Kidney (tissue), 14 donors: Measurements from ENCODE around the gene COG2. TPM values are rescaled to one million over a fixed set of nuclear protein-coding genes. Genes with fewer than 3 reads are reported as not detected.

Experiments used
- DNase-seq, 5 donors: peaks; one replicate each; pipeline ENCODE4 v3.0.0-alpha.2; 2013 to 2020
- FAIRE-seq: peaks from 2 replicates; lab custom pipeline; 2012; peaks lifted over from hg19 to GRCh38; lab: Jason Lieb, UNC
- H3K27ac ChIP-seq, 2 donors: one replicate each; pipeline ENCODE4 v1.7.0; 2013; ENCODE audit warnings: low read depth in 2 of 2, low read length in 2 of 2, inconsistent platforms in 1 of 2
- H3K27me3 ChIP-seq: one replicate; pipeline ENCODE4 v1.7.1; 2013; ENCODE audit warnings: low read length, inconsistent platforms; ENCODE audit not compliant: control insufficient read depth, insufficient read depth
- H3K36me3 ChIP-seq, 3 donors: one replicate each; pipeline versions ENCODE4 v1.7.0 to v1.7.1; 2013; ENCODE audit warnings: low read length in 3 of 3, control low read depth in 1 of 3, inconsistent platforms in 1 of 3; ENCODE audit not compliant: insufficient read depth in 3 of 3, control insufficient read depth in 2 of 3
- H3K4me1 ChIP-seq, 3 donors: one replicate each; pipeline versions ENCODE4 v1.7.0 to v1.7.1; 2013; ENCODE audit warnings: low read length in 3 of 3, inconsistent platforms in 1 of 3, low read depth in 1 of 3; ENCODE audit not compliant: control insufficient read depth in 2 of 3, insufficient read depth in 2 of 3
- H3K4me3 ChIP-seq, 3 donors: one replicate each; pipeline versions ENCODE4 v1.7.0 to v1.8.1; 2013; ENCODE audit warnings: low read length in 3 of 3, control low read depth in 1 of 3, inconsistent platforms in 1 of 3
- H3K9ac ChIP-seq, 3 donors: one replicate each; pipeline versions ENCODE4 v1.7.0 to v1.7.1; 2013; ENCODE audit warnings: low read length in 3 of 3, control low read depth in 1 of 3, inconsistent platforms in 1 of 3
- H3K9me3 ChIP-seq, 3 donors: one replicate each; pipeline versions ENCODE4 v1.7.0 to v1.7.1; 2013; ENCODE audit warnings: low read length in 3 of 3, control low read depth in 1 of 3, inconsistent platforms in 1 of 3; ENCODE audit not compliant: control insufficient read depth in 2 of 3, insufficient read depth in 1 of 3
- intact Hi-C: fragments of 100-400 bp; cut with DNase I; formaldehyde crosslinking; loops from one replicate; pipeline ENCODE4 v1.11.1; 2022
- polyA plus RNA-seq: library from polyadenylated mRNA; stranded (reverse); fragments of 350-450 nt; fragmentation: Illumina TruSeq; extraction: RNeasy Lipid Tissue Mini Kit (QIAGEN cat#74804); gene quantifications from one replicate; pipeline ENCODE4 v1.2.3, GENCODE V29; 2014; ENCODE audit warnings: low read depth, low replicate concordance; ENCODE audit not compliant: insufficient read depth
- total RNA-seq: library from RNA; stranded (reverse); fragmentation: NEBNext Ultra II Directional; extraction: Animal tissue kit (Norgen Biotek cat#: 25700); gene quantifications from one replicate; pipeline ENCODE4 v1.2.1, GENCODE V29; 2021
- TF ChIP-seq, protein P1 (sequence below): IDR thresholded peaks from 3 replicates; pipeline ENCODE4 v1.5.1; 2012; ENCODE audit warnings: mild to moderate bottlenecking, moderate library complexity, borderline replicate concordance; ENCODE audit not compliant: insufficient read depth; ENCODE audit errors: extremely low read depth
- donor health status: control.
- donor health status: control.
- donor health status: control.
- donor health status: control.
- donor health status: control.
- donor health status: DM: yes; HTN: yes; CAD: no.
- donor health status: Normal renal cell carcinoma (clear cell type).

COG2 gene
- total and polyA plus RNA-seq, 2 donors from 2014 or later, result 17.9 to 30.7 TPM

- Histone ChIP-seq H3K9me3 (no peaks in the 10 kb centered on the region), H3K9ac (no peak overlapping the region), H3K27me3 (no peaks in the 10 kb centered on the region), H3K4me1 (no peaks in the 10 kb centered on the region), H3K4me3 (no peak overlapping the region), H3K36me3 (no peaks in the 10 kb centered on the region), H3K27ac (no peak overlapping the region)
- no peak for FAIRE-seq
- TF ChIP-seq, protein P1, sequence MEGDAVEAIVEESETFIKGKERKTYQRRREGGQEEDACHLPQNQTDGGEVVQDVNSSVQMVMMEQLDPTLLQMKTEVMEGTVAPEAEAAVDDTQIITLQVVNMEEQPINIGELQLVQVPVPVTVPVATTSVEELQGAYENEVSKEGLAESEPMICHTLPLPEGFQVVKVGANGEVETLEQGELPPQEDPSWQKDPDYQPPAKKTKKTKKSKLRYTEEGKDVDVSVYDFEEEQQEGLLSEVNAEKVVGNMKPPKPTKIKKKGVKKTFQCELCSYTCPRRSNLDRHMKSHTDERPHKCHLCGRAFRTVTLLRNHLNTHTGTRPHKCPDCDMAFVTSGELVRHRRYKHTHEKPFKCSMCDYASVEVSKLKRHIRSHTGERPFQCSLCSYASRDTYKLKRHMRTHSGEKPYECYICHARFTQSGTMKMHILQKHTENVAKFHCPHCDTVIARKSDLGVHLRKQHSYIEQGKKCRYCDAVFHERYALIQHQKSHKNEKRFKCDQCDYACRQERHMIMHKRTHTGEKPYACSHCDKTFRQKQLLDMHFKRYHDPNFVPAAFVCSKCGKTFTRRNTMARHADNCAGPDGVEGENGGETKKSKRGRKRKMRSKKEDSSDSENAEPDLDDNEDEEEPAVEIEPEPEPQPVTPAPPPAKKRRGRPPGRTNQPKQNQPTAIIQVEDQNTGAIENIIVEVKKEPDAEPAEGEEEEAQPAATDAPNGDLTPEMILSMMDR, result no peak
- intact Hi-C loops, result no loop called here
- no peak for DNase-seq
Observed at GRCh38 chr1:230618537-230618936, 23.7 kb upstream of the COG2 start.

DNA sequence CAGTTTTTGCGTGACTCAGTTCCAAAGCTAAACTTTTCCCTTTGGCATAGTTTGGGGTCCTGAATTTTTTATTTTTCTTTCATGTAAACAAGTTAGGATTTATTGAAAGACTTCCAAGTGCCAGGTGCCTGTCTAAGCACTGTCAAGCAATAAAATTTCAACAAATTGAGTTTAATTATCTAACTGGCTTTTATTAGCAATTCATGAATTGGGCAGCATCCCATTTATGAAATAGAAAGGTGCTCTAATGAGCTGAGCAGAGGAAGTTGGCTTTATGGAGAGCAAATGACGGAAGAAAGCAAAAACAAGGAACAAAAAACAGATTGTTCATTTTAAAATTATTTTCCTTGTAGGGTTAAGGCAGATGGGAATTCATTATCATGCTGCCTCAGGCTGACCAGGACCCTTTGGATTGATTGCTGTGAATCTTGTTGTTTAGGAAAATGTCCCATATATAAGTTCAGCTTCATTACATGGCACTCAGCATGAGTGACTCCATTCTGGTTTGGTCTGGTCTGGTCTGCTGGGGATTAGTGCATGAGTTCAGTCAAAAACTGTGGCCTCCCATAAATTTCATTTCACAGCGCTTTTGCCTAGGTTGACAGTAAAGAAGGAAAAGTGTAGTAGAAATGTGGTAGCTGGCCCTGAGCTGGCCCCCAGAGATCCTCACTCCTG lies 21.5 kb upstream of the COG2 start:
- TF ChIP-seq, protein P1, result no peak
- Histone ChIP-seq H3K27ac (no peak overlapping the region), H3K27me3 (no peaks in the 10 kb centered on the region), H3K4me1 (no peaks in the 10 kb centered on the region), H3K9ac (no peak overlapping the region), H3K4me3 (no peak overlapping the region), H3K36me3 (no peaks in the 10 kb centered on the region), H3K9me3 (no peaks in the 10 kb centered on the region)
- intact Hi-C loops, result no loop called here
- DNase-seq, result no peak
- FAIRE-seq, result no peak

DNA sequence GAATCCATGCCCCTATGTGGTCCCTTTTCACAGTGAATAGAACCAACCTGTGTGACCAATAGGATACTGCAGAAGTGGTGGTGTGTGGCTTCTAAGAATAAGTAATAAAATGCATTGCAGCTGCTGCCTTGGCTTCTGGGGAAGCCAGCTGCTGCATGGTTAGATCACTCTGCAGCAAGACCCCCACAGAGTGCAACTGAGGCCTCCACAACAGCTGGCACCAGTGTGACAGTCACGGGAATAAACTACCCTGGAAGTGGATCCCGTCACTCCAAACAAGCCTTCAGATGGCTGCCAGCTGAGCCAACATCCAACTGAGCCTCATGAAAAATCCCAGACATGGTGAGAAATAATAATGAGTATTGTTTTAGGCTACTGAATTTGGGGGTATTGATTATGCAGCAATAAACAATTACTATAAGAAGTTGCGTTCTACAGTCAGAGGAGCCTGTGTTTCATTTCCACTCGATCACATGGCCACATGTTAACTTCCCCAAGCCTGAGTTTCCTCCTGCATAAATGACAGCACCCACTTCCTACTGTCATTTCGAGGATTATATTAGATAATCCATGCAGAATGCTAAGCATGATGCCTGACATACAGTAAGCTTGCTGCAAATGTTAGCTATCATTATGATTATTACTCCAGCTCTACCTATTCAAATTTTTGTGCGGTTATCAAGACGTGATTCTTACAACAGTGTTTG lies 20.8 kb upstream of the COG2 start:
- no peaks in the 10 kb centered on the region for H3K36me3 ChIP-seq
- FAIRE-seq (no peak), DNase-seq (peak in 1 of 5 donors; percentile 5)
- intact Hi-C loops, result no loop called here
- H3K27me3 ChIP-seq, result no peaks in the 10 kb centered on the region
- H3K9ac ChIP-seq, result no peak overlapping the region
- H3K4me1 ChIP-seq, result no peaks in the 10 kb centered on the region
- H3K27ac ChIP-seq, result no peak overlapping the region
- H3K4me3 ChIP-seq, result no peak overlapping the region
- H3K9me3 ChIP-seq, result no peaks in the 10 kb centered on the region
- TF ChIP-seq, protein P1, result no peak
